Kidney (tissue), 14 donors: ENCODE results near the gene PTGER1. TPM values are rescaled to one million over a fixed set of nuclear protein-coding genes. Genes with fewer than 3 reads are reported as not detected.

Experiments
- DNase-seq, 5 donors: peaks; one replicate each; pipeline ENCODE4 v3.0.0-alpha.2; 2013 to 2020
- FAIRE-seq: peaks from 2 replicates; lab custom pipeline; 2012; peaks lifted over from hg19 to GRCh38; lab: Jason Lieb, UNC
- H3K27ac ChIP-seq, 2 donors: one replicate each; pipeline ENCODE4 v1.7.0; 2013; ENCODE audit warnings: low read depth in 2 of 2, low read length in 2 of 2, inconsistent platforms in 1 of 2
- H3K27me3 ChIP-seq: one replicate; pipeline ENCODE4 v1.7.1; 2013; ENCODE audit warnings: low read length, inconsistent platforms; ENCODE audit not compliant: control insufficient read depth, insufficient read depth
- H3K36me3 ChIP-seq, 3 donors: one replicate each; pipeline versions ENCODE4 v1.7.0 to v1.7.1; 2013; ENCODE audit warnings: low read length in 3 of 3, control low read depth in 1 of 3, inconsistent platforms in 1 of 3; ENCODE audit not compliant: insufficient read depth in 3 of 3, control insufficient read depth in 2 of 3
- H3K4me1 ChIP-seq, 3 donors: one replicate each; pipeline versions ENCODE4 v1.7.0 to v1.7.1; 2013; ENCODE audit warnings: low read length in 3 of 3, inconsistent platforms in 1 of 3, low read depth in 1 of 3; ENCODE audit not compliant: control insufficient read depth in 2 of 3, insufficient read depth in 2 of 3
- H3K4me3 ChIP-seq, 3 donors: one replicate each; pipeline versions ENCODE4 v1.7.0 to v1.8.1; 2013; ENCODE audit warnings: low read length in 3 of 3, control low read depth in 1 of 3, inconsistent platforms in 1 of 3
- H3K9ac ChIP-seq, 3 donors: one replicate each; pipeline versions ENCODE4 v1.7.0 to v1.7.1; 2013; ENCODE audit warnings: low read length in 3 of 3, control low read depth in 1 of 3, inconsistent platforms in 1 of 3
- H3K9me3 ChIP-seq, 3 donors: one replicate each; pipeline versions ENCODE4 v1.7.0 to v1.7.1; 2013; ENCODE audit warnings: low read length in 3 of 3, control low read depth in 1 of 3, inconsistent platforms in 1 of 3; ENCODE audit not compliant: control insufficient read depth in 2 of 3, insufficient read depth in 1 of 3
- intact Hi-C: fragments of 100-400 bp; cut with DNase I; formaldehyde crosslinking; loops from one replicate; pipeline ENCODE4 v1.11.1; 2022
- polyA plus RNA-seq: library from polyadenylated mRNA; stranded (reverse); fragments of 350-450 nt; fragmentation: Illumina TruSeq; extraction: RNeasy Lipid Tissue Mini Kit (QIAGEN cat#74804); gene quantifications from one replicate; pipeline ENCODE4 v1.2.3, GENCODE V29; 2014; ENCODE audit warnings: low read depth, low replicate concordance; ENCODE audit not compliant: insufficient read depth
- total RNA-seq: library from RNA; stranded (reverse); fragmentation: NEBNext Ultra II Directional; extraction: Animal tissue kit (Norgen Biotek cat#: 25700); gene quantifications from one replicate; pipeline ENCODE4 v1.2.1, GENCODE V29; 2021
- TF ChIP-seq, protein P1 (sequence below): IDR thresholded peaks from 3 replicates; pipeline ENCODE4 v1.5.1; 2012; ENCODE audit warnings: mild to moderate bottlenecking, moderate library complexity, borderline replicate concordance; ENCODE audit not compliant: insufficient read depth; ENCODE audit errors: extremely low read depth
- donor health status: control.
- donor health status: control.
- donor health status: control.
- donor health status: control.
- donor health status: control.
- donor health status: DM: yes; HTN: yes; CAD: no.
- donor health status: Normal renal cell carcinoma (clear cell type).

The PTGER1 gene
- total and polyA plus RNA-seq, 2 donors from 2014 or later, result 14.3 to 19.0 TPM

- TF ChIP-seq, protein P1, sequence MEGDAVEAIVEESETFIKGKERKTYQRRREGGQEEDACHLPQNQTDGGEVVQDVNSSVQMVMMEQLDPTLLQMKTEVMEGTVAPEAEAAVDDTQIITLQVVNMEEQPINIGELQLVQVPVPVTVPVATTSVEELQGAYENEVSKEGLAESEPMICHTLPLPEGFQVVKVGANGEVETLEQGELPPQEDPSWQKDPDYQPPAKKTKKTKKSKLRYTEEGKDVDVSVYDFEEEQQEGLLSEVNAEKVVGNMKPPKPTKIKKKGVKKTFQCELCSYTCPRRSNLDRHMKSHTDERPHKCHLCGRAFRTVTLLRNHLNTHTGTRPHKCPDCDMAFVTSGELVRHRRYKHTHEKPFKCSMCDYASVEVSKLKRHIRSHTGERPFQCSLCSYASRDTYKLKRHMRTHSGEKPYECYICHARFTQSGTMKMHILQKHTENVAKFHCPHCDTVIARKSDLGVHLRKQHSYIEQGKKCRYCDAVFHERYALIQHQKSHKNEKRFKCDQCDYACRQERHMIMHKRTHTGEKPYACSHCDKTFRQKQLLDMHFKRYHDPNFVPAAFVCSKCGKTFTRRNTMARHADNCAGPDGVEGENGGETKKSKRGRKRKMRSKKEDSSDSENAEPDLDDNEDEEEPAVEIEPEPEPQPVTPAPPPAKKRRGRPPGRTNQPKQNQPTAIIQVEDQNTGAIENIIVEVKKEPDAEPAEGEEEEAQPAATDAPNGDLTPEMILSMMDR, result no peak
- H3K27me3 ChIP-seq, result no peaks in the 10 kb centered on the region
- intact Hi-C loops, result no loop called here
- DNase-seq (no peak), FAIRE-seq (no peak)
- no peak overlapping the region for H3K27ac ChIP-seq
- H3K9ac ChIP-seq, result no peak overlapping the region
- no peaks in the 10 kb centered on the region for H3K9me3 ChIP-seq
- H3K36me3 ChIP-seq, result peaks cover 2 to 7% (median 3%) of the 10 kb centered on the region in 3 donors
- H3K4me1 ChIP-seq, result no peaks in the 10 kb centered on the region
- no peak overlapping the region for H3K4me3 ChIP-seq
These were observed 12.4 kb upstream of the PTGER1 start for GRCh38 chr19:14487370-14488125.

GRCh38 chr19:14482172-14482941 lies 7.2 kb upstream of the PTGER1 start:
- Histone ChIP-seq H3K27me3 (no peaks in the 10 kb centered on the region), H3K4me3 (no peak overlapping the region), H3K9ac (no peak overlapping the region), H3K27ac (no peak overlapping the region), H3K9me3 (no peaks in the 10 kb centered on the region), H3K4me1 (peaks cover 0 to 6% (median 0%) of the 10 kb centered on the region in 3 donors), H3K36me3 (peaks cover 0 to 25% (median 0%) of the 10 kb centered on the region in 3 donors)
- FAIRE-seq, result no peak
- intact Hi-C loops, result no loop called here
- TF ChIP-seq, protein P1, result no peak
- no peak for DNase-seq

DNA sequence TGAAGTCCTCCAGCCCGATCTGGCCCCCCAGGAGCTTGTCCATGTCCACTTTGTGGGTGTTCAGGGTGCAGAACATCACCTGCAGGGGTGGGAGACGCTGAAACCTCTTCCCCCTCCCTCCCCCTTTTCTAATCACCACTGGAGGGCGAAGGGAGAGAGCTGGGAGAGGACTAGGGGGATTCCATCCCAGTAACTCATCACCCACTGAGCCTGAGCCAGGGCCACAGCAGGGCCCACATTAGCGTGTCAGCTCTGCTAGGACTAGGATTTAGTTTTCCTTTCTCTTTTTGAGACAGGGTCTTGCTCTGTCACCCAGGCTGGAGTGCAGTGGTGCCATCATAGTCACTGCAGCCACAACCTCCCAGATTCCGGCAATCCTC lies 5.5 kb upstream of the PTGER1 start:
- FAIRE-seq (no peak), DNase-seq (no peak)
- Histone ChIP-seq H3K27me3 (no peaks in the 10 kb centered on the region), H3K36me3 (peaks cover 0 to 25% (median 0%) of the 10 kb centered on the region in 3 donors), H3K4me3 (no peak overlapping the region), H3K9me3 (no peaks in the 10 kb centered on the region), H3K9ac (no peak overlapping the region), H3K27ac (no peak overlapping the region), H3K4me1 (peaks cover 0 to 12% (median 0%) of the 10 kb centered on the region in 3 donors)
- intact Hi-C loops, result no loop called here
- TF ChIP-seq, protein P1, result no peak
